HepG2 (cell line): ENCODE data around the gene IL4I1. TPM values are rescaled to one million over a fixed set of nuclear protein-coding genes. Genes with fewer than 3 reads are reported as not detected.
A peak's percentile ranks its signal among the peaks of the same experiment; 100 is the strongest.

Experiments used
- ATAC-seq: fragments of 200-7000 bp; cut with Tn5 transposase; 3 replicates; pipeline ENCODE4 v1.9.1; 2020; ENCODE audit warnings: mild to moderate bottlenecking, moderate library complexity
- BruUV-seq: library from RNA; stranded (reverse); fragments of 400-500 nt; replicated peaks from 2 replicates; lab custom pipeline; 2021; lab: Mats Ljungman, UMichigan
- CTCF ChIA-PET: fragments of 300-600 bp; formaldehyde crosslinking; extraction: SDS; loops from one replicate; lab custom pipeline; 2021; ENCODE audit warnings: low total read pairs, inconsistent platforms, low intra/inter-chr PET ratio; lab: Yijun Ruan, JAX
- POLR2A ChIA-PET: fragments of 350-600 bp; sonication (Branson Sonifier 250); formaldehyde crosslinking; loops from one replicate; lab custom pipeline; 2020; ENCODE audit warnings: antibody characterized with exemption, inconsistent platforms; lab: Yijun Ruan, JAX
- DNase-seq: peaks from one replicate; pipeline ENCODE4 v3.0.0-alpha.2; 2015; ENCODE audit warnings: low spot score
- FAIRE-seq: peaks from 3 replicates; lab custom pipeline; 2011; peaks lifted over from hg19 to GRCh38; lab: Jason Lieb, UNC
- H2AFZ ChIP-seq: one replicate; pipeline ENCODE4 v1.6.1; 2011; ENCODE audit warnings: low read length, inconsistent platforms
- H3K27ac ChIP-seq: fragments of 300-600 bp; 3 replicates; pipeline ENCODE4 v1.8.0; 2011; ENCODE audit warnings: mixed run types, mild to moderate bottlenecking, mixed read lengths, low read length, inconsistent platforms; ENCODE audit not compliant: insufficient read depth; ENCODE audit errors: extremely low read length
- H3K27me3 ChIP-seq, 2 experiments: fragments of 200-600 bp in 1 of 2; 2 replicates in 1 of 2; 3 replicates in 1 of 2; pipeline versions ENCODE4 v1.6.0 to v1.8.0; 2011; ENCODE audit warnings: low read length in 2 of 2, mild to moderate bottlenecking in 2 of 2, moderate library complexity in 2 of 2, inconsistent platforms in 1 of 2; ENCODE audit not compliant: insufficient read depth in 2 of 2, control insufficient read depth in 1 of 2
- H3K36me3 ChIP-seq, 2 experiments: fragments of 200-600 bp in 1 of 2; replicated peaks in 1 of 2; 2 replicates in 1 of 2; 3 replicates in 1 of 2; pipeline versions ENCODE4 v1.5.1 to v1.8.0; 2011; ENCODE audit warnings: low read length in 2 of 2, inconsistent platforms in 1 of 2; ENCODE audit not compliant: insufficient read depth in 2 of 2, control insufficient read depth in 1 of 2
- H3K4me1 ChIP-seq: 2 replicates; pipeline ENCODE4 v1.5.1; 2012; ENCODE audit warnings: low read length, inconsistent platforms; ENCODE audit not compliant: insufficient read depth
- H3K4me2 ChIP-seq: 2 replicates; pipeline ENCODE4 v1.6.0; 2011; ENCODE audit warnings: low read depth, low read length, inconsistent platforms
- H3K4me3 ChIP-seq, 3 experiments: fragments of 200-600 bp in 1 of 3; sonication (generic), shearing (Covaris generic) in 1 of 3; replicated peaks in 1 of 3; 2 replicates each; pipeline ENCODE4 v1.5.1; 2011 to 2016; ENCODE audit warnings: low read length in 3 of 3, inconsistent platforms in 2 of 3, low read depth in 2 of 3, mild to moderate bottlenecking in 2 of 3, control low read depth in 1 of 3, mixed read lengths in 1 of 3; ENCODE audit not compliant: insufficient read depth in 1 of 3
- H3K79me2 ChIP-seq: one replicate; pipeline ENCODE4 v1.6.1; 2011; ENCODE audit warnings: low read length, inconsistent platforms; ENCODE audit not compliant: insufficient read depth
- H3K9ac ChIP-seq: 2 replicates; pipeline ENCODE4 v1.6.0; 2011; ENCODE audit warnings: mild to moderate bottlenecking, low read depth, low read length, inconsistent platforms; ENCODE audit not compliant: insufficient read depth
- H3K9me3 ChIP-seq: 2 replicates; pipeline ENCODE4 v1.5.1; 2012; ENCODE audit warnings: mild to moderate bottlenecking, low read length
- H4K20me1 ChIP-seq: 2 replicates; pipeline ENCODE4 v1.6.0; 2011; ENCODE audit warnings: inconsistent platforms, mild to moderate bottlenecking, low read length, moderate library complexity; ENCODE audit not compliant: insufficient read depth
- AGO1 ChIP-seq: fragments of 200-400 bp; formaldehyde crosslinking; IDR thresholded peaks from 2 replicates; pipeline ENCODE4 v1.6.1; 2017; ENCODE audit warnings: mild to moderate bottlenecking, low read depth, low read length, moderate library complexity; ENCODE audit not compliant: poor library complexity, severe bottlenecking
- CCAR2 ChIP-seq: fragments of 200-400 bp; formaldehyde crosslinking; optimal IDR thresholded peaks from 2 replicates; pipeline ENCODE3; 2018; ENCODE audit warnings: low read depth, mild to moderate bottlenecking, low read length, moderate library complexity
- ERF ChIP-seq: IDR thresholded peaks from 2 replicates; pipeline ENCODE4 v1.6.1; 2018; ENCODE audit warnings: missing biosample characterization, missing genetic modification reagents
- JUND ChIP-seq: sonication (generic); formaldehyde crosslinking; IDR thresholded peaks from 2 replicates; pipeline ENCODE4 v1.8.0; 2022; ENCODE audit warnings: mild to moderate bottlenecking, missing genetic modification reagents
- MTF1 ChIP-seq: sonication (generic); formaldehyde crosslinking; IDR thresholded peaks from 2 replicates; pipeline ENCODE4 v1.5.0; 2020; ENCODE audit warnings: missing genetic modification reagents
- NBN ChIP-seq: fragments of 450-650 bp; conservative IDR thresholded peaks from 2 replicates; pipeline ENCODE4 v1.6.1; 2017
- RBFOX2 ChIP-seq: fragments of 200-400 bp; formaldehyde crosslinking; IDR thresholded peaks from 2 replicates; pipeline ENCODE4 v1.6.1; 2017; ENCODE audit warnings: low read depth, mild to moderate bottlenecking, low read length
- RNF2 ChIP-seq: fragments of 450-650 bp; conservative IDR thresholded peaks from 2 replicates; pipeline ENCODE4 v1.6.1; 2016; ENCODE audit warnings: low read depth
- SAFB2 ChIP-seq: sonication (generic); formaldehyde crosslinking; IDR thresholded peaks from 2 replicates; pipeline ENCODE4 v1.5.1; 2020; ENCODE audit warnings: missing genetic modification reagents, low read depth, mild to moderate bottlenecking, borderline replicate concordance
- ZNF547 ChIP-seq: sonication (generic); formaldehyde crosslinking; IDR thresholded peaks from 2 replicates; pipeline ENCODE4 v1.5.1; 2020; ENCODE audit warnings: mild to moderate bottlenecking, missing genetic modification reagents
- ZNF616 ChIP-seq: sonication (generic); formaldehyde crosslinking; IDR thresholded peaks from 2 replicates; pipeline ENCODE4 v1.5.0; 2020; ENCODE audit warnings: low read depth, mild to moderate bottlenecking, missing genetic modification reagents
- ZNF678 ChIP-seq: sonication (generic); formaldehyde crosslinking; IDR thresholded peaks from 2 replicates; pipeline ENCODE4 v1.4.0; 2020; ENCODE audit warnings: mild to moderate bottlenecking, missing genetic modification reagents
- ZNF772 ChIP-seq: sonication (generic); formaldehyde crosslinking; IDR thresholded peaks from 2 replicates; pipeline ENCODE4 v1.5.0; 2020; ENCODE audit warnings: mild to moderate bottlenecking, missing genetic modification reagents
- ZNF878 ChIP-seq: sonication (generic); formaldehyde crosslinking; IDR thresholded peaks from 2 replicates; pipeline ENCODE4 v1.8.1; 2023; ENCODE audit warnings: mild to moderate bottlenecking, missing genetic modification reagents, moderate library complexity
- WGBS: methylation state at CpG from one replicate; pipeline ENCODE4 v1.1.6; 2017; ENCODE audit warnings: low lambda C conversion rate; 5-methylcytosine and 5-hydroxymethylcytosine counted together
- in situ Hi-C: cut with HindIII; loops from 2 replicates; pipeline ENCODE4 v1.10.0; 2017; ENCODE audit warnings: low pct_unique_long_range_greater_than_20kb; ENCODE audit not compliant: extremely low pct_ligation_motif_present
- intact Hi-C: fragments of 100-400 bp; cut with micrococcal nuclease; formaldehyde crosslinking; loops from one replicate; pipeline ENCODE4 v1.10.0; 2022; ENCODE audit not compliant: unreplicated experiment
- polyA plus RNA-seq, 8 experiments: library from polyadenylated mRNA; depleted of rRNA in 3 of 8; stranded (reverse) in 7 of 8; unstranded in 1 of 8; fragments of >200 nt; fragmentation: Illumina TruSeq in 4 of 8; extraction: Trizol in 4 of 8; gene quantifications; 2 replicates each; pipeline versions ENCODE4 v1.2.1 to v1.2.3, GENCODE V29; 2011 to 2016; ENCODE audit warnings: low read depth in 4 of 8, missing spikeins in 1 of 8, mixed read lengths in 1 of 8; ENCODE audit not compliant: insufficient read depth in 1 of 8
- total RNA-seq, 5 experiments: library from RNA; depleted of rRNA; stranded (reverse); fragments of >200 nt; fragmentation: Illumina TruSeq; extraction: Trizol; gene quantifications; 2 replicates each; pipeline ENCODE4 v1.2.3, GENCODE V29; 2016; ENCODE audit warnings: low read depth in 1 of 5
- TF ChIP-seq, protein P1 (sequence below): sonication (generic); formaldehyde crosslinking; IDR thresholded peaks from 2 replicates; pipeline ENCODE4 v1.5.0; 2020; ENCODE audit warnings: missing genetic modification reagents
- TF ChIP-seq, protein P2 (sequence below): sonication (generic); formaldehyde crosslinking; IDR thresholded peaks from 2 replicates; pipeline ENCODE4 v1.8.1; 2023; ENCODE audit warnings: mild to moderate bottlenecking, inconsistent platforms, moderate library complexity, missing genetic modification reagents, borderline replicate concordance
- TF ChIP-seq, protein P3 (sequence below): sonication (generic); formaldehyde crosslinking; IDR thresholded peaks from 2 replicates; pipeline ENCODE4 v1.5.0; 2020; ENCODE audit warnings: mild to moderate bottlenecking, missing genetic modification reagents

The IL4I1 gene
- total and polyA plus RNA-seq, 2 of the 13 experiments (the other 11 are each of a cell fraction or from before 2014, with no cell fraction given) = not detected

DNA sequence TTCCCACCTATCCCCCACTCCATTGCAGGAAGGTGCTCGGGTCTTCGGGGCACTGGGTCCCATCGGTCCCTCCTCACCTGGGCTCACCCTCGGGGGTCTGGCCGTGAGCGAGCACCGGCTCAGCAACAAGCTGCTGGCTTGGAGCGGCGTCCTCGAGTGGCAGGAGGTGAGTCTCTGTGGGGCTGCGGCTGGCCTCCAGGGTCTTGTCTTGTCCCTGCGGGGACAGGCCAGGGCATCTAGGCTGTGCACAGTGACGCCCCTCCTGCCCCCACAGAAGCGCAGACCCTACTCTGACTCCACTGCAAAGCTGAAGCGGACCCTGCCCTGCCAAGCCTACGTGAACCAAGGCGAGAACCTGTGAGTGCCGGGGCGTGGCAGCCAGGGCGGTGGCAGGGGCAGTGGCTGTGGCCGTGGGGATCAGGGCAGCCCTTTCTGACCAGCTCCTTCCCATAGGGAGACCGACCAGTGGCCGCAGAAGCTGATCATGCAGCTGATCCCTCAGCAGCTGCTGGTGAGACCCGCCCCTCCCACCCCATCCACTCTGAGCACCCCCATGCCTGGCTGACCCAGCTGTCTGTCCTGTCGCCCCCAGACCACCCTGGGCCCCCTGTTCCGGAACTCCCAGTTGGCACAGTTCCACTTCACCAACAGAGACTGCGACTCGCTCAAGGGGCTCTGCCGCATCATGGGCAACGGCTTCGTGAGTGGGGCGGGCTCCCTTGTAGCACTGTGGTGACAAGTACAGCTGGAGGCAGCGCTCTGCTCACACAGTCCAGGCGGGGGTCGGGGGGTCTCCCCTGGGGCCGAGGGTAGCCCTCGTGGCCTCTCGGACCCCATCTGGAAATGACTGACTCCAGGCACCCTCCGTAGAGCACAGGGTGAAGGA lies 42.1 kb downstream of the IL4I1 start:
- no peak overlapping the region for H2AFZ ChIP-seq
- WGBS = 98% methylated on average over 10 of the region's 39 CpGs
- no peak overlapping the region for H3K9ac ChIP-seq
- H3K4me2 ChIP-seq = no peak overlapping the region
- H4K20me1 ChIP-seq = peaks cover 23% of the 10 kb centered on the region
- in situ Hi-C loops (no loop called here), intact Hi-C loops (no loop called here)
- FAIRE-seq (no peak), DNase-seq (no peak), ATAC-seq (no peak)
- H3K27me3 ChIP-seq = no peaks in the 10 kb centered on the region; a peak in 1 of 5 replicates
- ChIA-PET CTCF (no interaction called here), POLR2A (no interaction called here)
- peaks cover 34 to 52% of the 10 kb centered on the region in 2 experiments; a peak in 4 of 5 replicates for H3K36me3 ChIP-seq
- no peaks in the 10 kb centered on the region for H3K9me3 ChIP-seq
- peaks cover 24% of the 10 kb centered on the region for H3K79me2 ChIP-seq
- H3K27ac ChIP-seq = no peak overlapping the region
- BruUV-seq = no TSS peak
- H3K4me1 ChIP-seq = peaks cover 28% of the 10 kb centered on the region
- no peak overlapping the region for H3K4me3 ChIP-seq
- TF ChIP-seq ZNF616 (CRISPR knock-in tag) (no peak), NBN (no peak), AGO1 (peak; percentile 76), CCAR2 (no peak), ZNF772 (CRISPR knock-in tag) (no peak), JUND (CRISPR knock-in tag) (no peak), RNF2 (no peak), ZNF547 (CRISPR knock-in tag) (no peak), RBFOX2 (peak; percentile 54), MTF1 (no peak), ERF (CRISPR knock-in tag) (no peak), ZNF678 (CRISPR knock-in tag) (no peak), ZNF878 (CRISPR knock-in tag) (no peak), SAFB2 (CRISPR knock-in tag) (0 out of 2 replicates have a peak, but pooled peaks have one; percentile 37)
- TF ChIP-seq, protein P1, sequence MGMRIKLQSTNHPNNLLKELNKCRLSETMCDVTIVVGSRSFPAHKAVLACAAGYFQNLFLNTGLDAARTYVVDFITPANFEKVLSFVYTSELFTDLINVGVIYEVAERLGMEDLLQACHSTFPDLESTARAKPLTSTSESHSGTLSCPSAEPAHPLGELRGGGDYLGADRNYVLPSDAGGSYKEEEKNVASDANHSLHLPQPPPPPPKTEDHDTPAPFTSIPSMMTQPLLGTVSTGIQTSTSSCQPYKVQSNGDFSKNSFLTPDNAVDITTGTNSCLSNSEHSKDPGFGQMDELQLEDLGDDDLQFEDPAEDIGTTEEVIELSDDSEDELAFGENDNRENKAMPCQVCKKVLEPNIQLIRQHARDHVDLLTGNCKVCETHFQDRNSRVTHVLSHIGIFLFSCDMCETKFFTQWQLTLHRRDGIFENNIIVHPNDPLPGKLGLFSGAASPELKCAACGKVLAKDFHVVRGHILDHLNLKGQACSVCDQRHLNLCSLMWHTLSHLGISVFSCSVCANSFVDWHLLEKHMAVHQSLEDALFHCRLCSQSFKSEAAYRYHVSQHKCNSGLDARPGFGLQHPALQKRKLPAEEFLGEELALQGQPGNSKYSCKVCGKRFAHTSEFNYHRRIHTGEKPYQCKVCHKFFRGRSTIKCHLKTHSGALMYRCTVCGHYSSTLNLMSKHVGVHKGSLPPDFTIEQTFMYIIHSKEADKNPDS (CRISPR knock-in tag) = no peak
- TF ChIP-seq, protein P2, sequence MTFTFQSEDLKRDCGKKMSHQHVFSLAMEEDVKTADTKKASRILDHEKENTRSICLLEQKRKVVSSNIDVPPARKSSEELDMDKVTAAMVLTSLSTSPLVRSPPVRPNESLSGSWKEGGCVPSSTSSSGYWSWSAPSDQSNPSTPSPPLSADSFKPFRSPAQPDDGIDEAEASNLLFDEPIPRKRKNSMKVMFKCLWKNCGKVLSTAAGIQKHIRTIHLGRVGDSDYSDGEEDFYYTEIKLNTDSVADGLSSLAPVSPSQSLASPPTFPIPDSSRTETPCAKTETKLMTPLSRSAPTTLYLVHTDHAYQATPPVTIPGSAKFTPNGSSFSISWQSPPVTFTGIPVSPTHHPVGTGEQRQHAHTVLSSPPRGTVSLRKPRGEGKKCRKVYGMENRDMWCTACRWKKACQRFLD (CRISPR knock-in tag) = no peak
- TF ChIP-seq, protein P3, sequence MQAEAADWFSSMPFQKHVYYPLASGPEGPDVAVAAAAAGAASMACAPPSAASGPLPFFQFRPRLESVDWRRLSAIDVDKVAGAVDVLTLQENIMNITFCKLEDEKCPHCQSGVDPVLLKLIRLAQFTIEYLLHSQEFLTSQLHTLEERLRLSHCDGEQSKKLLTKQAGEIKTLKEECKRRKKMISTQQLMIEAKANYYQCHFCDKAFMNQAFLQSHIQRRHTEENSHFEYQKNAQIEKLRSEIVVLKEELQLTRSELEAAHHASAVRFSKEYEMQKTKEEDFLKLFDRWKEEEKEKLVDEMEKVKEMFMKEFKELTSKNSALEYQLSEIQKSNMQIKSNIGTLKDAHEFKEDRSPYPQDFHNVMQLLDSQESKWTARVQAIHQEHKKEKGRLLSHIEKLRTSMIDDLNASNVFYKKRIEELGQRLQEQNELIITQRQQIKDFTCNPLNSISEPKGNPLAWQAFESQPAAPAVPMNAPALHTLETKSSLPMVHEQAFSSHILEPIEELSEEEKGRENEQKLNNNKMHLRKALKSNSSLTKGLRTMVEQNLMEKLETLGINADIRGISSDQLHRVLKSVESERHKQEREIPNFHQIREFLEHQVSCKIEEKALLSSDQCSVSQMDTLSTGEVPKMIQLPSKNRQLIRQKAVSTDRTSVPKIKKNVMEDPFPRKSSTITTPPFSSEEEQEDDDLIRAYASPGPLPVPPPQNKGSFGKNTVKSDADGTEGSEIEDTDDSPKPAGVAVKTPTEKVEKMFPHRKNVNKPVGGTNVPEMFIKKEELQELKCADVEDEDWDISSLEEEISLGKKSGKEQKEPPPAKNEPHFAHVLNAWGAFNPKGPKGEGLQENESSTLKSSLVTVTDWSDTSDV = no peak
